SK-N-SH treated with all-trans-retinoic acid at 6 μM for 48 hours (cell line): ENCODE data around the gene GRK5.

ENCODE experiments used
- ATAC-seq: fragments of 200-7000 bp; cut with Tn5 transposase; 3 replicates; pipeline ENCODE4 v1.9.1; 2020; ENCODE audit warnings: mild to moderate bottlenecking, moderate library complexity
- ARNTL ChIP-seq: fragments of 450-650 bp; formaldehyde crosslinking; IDR thresholded peaks from 2 replicates; pipeline ENCODE4 v1.5.0; 2020; ENCODE audit warnings: low read depth, mild to moderate bottlenecking, moderate library complexity, borderline replicate concordance
- BACH2 ChIP-seq: fragments of 250-450 bp; sonication (Bioruptor Pico); IDR thresholded peaks from 2 replicates; pipeline ENCODE4 v1.9.0; 2021; ENCODE audit warnings: mild to moderate bottlenecking, borderline replicate concordance
- CREB5 ChIP-seq: fragments of 250-450 bp; sonication (Bioruptor Pico); IDR thresholded peaks from 2 replicates; pipeline ENCODE4 v1.5.1; 2020; ENCODE audit warnings: low read depth, mild to moderate bottlenecking, moderate library complexity
- CSRNP3 ChIP-seq: fragments of 250-450 bp; sonication (Bioruptor Pico); IDR thresholded peaks from 2 replicates; pipeline ENCODE4 v1.5.1; 2021; ENCODE audit warnings: mild to moderate bottlenecking, moderate library complexity
- ESRRG ChIP-seq: fragments of 250-450 bp; sonication (Bioruptor Pico); IDR thresholded peaks from 2 replicates; pipeline ENCODE4 v1.6.1; 2021; ENCODE audit warnings: mild to moderate bottlenecking
- GLIS3 ChIP-seq: fragments of 250-450 bp; sonication (Bioruptor Pico); IDR thresholded peaks from 2 replicates; pipeline ENCODE4 v1.5.0; 2020; ENCODE audit warnings: mild to moderate bottlenecking, moderate library complexity
- OSR1 ChIP-seq: fragments of 250-450 bp; sonication (Bioruptor Pico); IDR thresholded peaks from 2 replicates; pipeline ENCODE4 v1.8.0; 2022; ENCODE audit warnings: moderate library complexity, mild to moderate bottlenecking, inconsistent platforms
- PATZ1 ChIP-seq: fragments of 250-450 bp; sonication (Bioruptor Pico); IDR thresholded peaks from 2 replicates; pipeline ENCODE4 v1.8.0; 2020; ENCODE audit warnings: mild to moderate bottlenecking, moderate library complexity, borderline replicate concordance
- POU6F1 ChIP-seq: fragments of 250-450 bp; sonication (Bioruptor Pico); IDR thresholded peaks from 2 replicates; pipeline ENCODE4 v1.8.0; 2021; ENCODE audit warnings: low read depth, mild to moderate bottlenecking, moderate library complexity, borderline replicate concordance
- PPARA ChIP-seq: fragments of 250-450 bp; sonication (Bioruptor Pico); IDR thresholded peaks from 2 replicates; pipeline ENCODE4 v1.5.0; 2020; ENCODE audit warnings: mild to moderate bottlenecking, borderline replicate concordance
- RARB ChIP-seq: fragments of 250-450 bp; sonication (Bioruptor Pico); IDR thresholded peaks from 2 replicates; pipeline ENCODE4 v1.8.0; 2021; ENCODE audit warnings: mild to moderate bottlenecking, moderate library complexity
- TCF4 ChIP-seq: fragments of 250-450 bp; sonication (Bioruptor Pico); IDR thresholded peaks from 2 replicates; pipeline ENCODE4 v1.8.0; 2021; ENCODE audit warnings: mild to moderate bottlenecking, moderate library complexity, borderline replicate concordance
- TOX ChIP-seq: fragments of 250-450 bp; sonication (Bioruptor Pico); IDR thresholded peaks from 2 replicates; pipeline ENCODE4 v1.8.0; 2021; ENCODE audit warnings: mild to moderate bottlenecking, moderate library complexity, borderline replicate concordance
- ZC3H10 ChIP-seq: fragments of 250-450 bp; sonication (Bioruptor Pico); IDR thresholded peaks from 2 replicates; pipeline ENCODE4 v1.5.1; 2021; ENCODE audit warnings: mild to moderate bottlenecking, moderate library complexity
- ZFP3 ChIP-seq: fragments of 250-450 bp; sonication (Bioruptor Pico); IDR thresholded peaks from 2 replicates; pipeline ENCODE4 v1.5.0; 2020; ENCODE audit warnings: mild to moderate bottlenecking, moderate library complexity
- ZFP30 ChIP-seq: fragments of 450-650 bp; formaldehyde crosslinking; IDR thresholded peaks from 2 replicates; pipeline ENCODE4 v1.5.0; 2022; ENCODE audit warnings: mild to moderate bottlenecking, moderate library complexity
- ZNF565 ChIP-seq: fragments of 450-650 bp; formaldehyde crosslinking; conservative IDR thresholded peaks from 2 replicates; pipeline ENCODE4 v1.5.0; 2020; ENCODE audit warnings: low read depth, mild to moderate bottlenecking, moderate library complexity
- ZNF70 ChIP-seq: fragments of 450-650 bp; formaldehyde crosslinking; IDR thresholded peaks from 2 replicates; pipeline ENCODE4 v1.5.0; 2020; ENCODE audit warnings: mild to moderate bottlenecking, moderate library complexity
- ZNF8 ChIP-seq: fragments of 450-650 bp; formaldehyde crosslinking; IDR thresholded peaks from 2 replicates; pipeline ENCODE4 v1.5.0; 2020; ENCODE audit warnings: mild to moderate bottlenecking, moderate library complexity
- TF ChIP-seq, protein P1 (sequence below): fragments of 250-450 bp; sonication (Bioruptor Pico); IDR thresholded peaks from 2 replicates; pipeline ENCODE4 v1.5.0; 2020; ENCODE audit warnings: mild to moderate bottlenecking, moderate library complexity

Gene GRK5

DNA sequence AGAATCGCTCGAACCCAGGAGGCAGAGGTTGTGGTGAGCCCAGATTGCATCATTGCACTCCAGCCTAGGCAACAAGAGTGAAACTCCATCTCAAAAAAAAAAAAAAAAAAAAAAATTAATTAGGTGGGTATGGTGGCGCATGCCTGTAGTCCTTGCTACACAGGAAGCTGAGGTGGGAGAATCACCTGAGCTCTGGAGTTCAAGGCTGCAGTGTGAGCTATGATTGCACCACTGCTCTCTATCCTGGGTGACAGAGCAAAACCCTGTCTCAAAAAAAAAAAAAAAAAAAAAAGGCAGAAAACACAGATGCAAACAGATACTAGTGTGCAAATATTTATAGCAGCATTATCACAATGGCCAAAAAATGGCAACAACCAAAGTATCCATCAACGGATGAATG, 200.7 kb downstream of the GRK5 start:
- no peak for ATAC-seq
- TF ChIP-seq ARNTL (no peak), ESRRG (CRISPR knock-in tag) (no peak), PPARA (CRISPR knock-in tag) (no peak), TCF4 (no peak), CSRNP3 (CRISPR knock-in tag) (no peak)
- TF ChIP-seq, protein P1, sequence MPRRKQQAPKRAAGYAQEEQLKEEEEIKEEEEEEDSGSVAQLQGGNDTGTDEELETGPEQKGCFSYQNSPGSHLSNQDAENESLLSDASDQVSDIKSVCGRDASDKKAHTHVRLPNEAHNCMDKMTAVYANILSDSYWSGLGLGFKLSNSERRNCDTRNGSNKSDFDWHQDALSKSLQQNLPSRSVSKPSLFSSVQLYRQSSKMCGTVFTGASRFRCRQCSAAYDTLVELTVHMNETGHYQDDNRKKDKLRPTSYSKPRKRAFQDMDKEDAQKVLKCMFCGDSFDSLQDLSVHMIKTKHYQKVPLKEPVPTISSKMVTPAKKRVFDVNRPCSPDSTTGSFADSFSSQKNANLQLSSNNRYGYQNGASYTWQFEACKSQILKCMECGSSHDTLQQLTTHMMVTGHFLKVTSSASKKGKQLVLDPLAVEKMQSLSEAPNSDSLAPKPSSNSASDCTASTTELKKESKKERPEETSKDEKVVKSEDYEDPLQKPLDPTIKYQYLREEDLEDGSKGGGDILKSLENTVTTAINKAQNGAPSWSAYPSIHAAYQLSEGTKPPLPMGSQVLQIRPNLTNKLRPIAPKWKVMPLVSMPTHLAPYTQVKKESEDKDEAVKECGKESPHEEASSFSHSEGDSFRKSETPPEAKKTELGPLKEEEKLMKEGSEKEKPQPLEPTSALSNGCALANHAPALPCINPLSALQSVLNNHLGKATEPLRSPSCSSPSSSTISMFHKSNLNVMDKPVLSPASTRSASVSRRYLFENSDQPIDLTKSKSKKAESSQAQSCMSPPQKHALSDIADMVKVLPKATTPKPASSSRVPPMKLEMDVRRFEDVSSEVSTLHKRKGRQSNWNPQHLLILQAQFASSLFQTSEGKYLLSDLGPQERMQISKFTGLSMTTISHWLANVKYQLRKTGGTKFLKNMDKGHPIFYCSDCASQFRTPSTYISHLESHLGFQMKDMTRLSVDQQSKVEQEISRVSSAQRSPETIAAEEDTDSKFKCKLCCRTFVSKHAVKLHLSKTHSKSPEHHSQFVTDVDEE (CRISPR knock-in tag) = no peak

- no peak for TF ChIP-seq ZNF8 (CRISPR knock-in tag)
- no peak for TF ChIP-seq ZFP3 (CRISPR knock-in tag)
- no peak for TF ChIP-seq ZNF565
- TF ChIP-seq GLIS3 (CRISPR knock-in tag) = no peak
- TF ChIP-seq TOX (CRISPR knock-in tag) = no peak
- TF ChIP-seq RARB (CRISPR knock-in tag) = no peak
- no peak for TF ChIP-seq BACH2 (CRISPR knock-in tag)
- TF ChIP-seq PATZ1 (CRISPR knock-in tag) = no peak
- TF ChIP-seq, protein P1 (CRISPR knock-in tag) = no peak
- TF ChIP-seq CREB5 = no peak
- TF ChIP-seq OSR1 (CRISPR knock-in tag) = no peak
- no peak for TF ChIP-seq ZNF70
- TF ChIP-seq ZC3H10 (CRISPR knock-in tag) = no peak
- TF ChIP-seq PPARA (CRISPR knock-in tag) = no peak
- no peak for TF ChIP-seq ZFP30
- TF ChIP-seq ESRRG (CRISPR knock-in tag) = no peak
- TF ChIP-seq POU6F1 (CRISPR knock-in tag) = no peak
- no peak for ATAC-seq
Measured at GRCh38 chr10:119408969-119409371, 201.6 kb downstream of the GRK5 start.
